Measurements from ENCODE around the gene TNFSF12.

The TNFSF12 gene

GRCh38 chr17:7579001-7579833 is 30.4 kb downstream of the TNFSF12 start, which contains the start of gene CD68:
TSS of gene CD68 (plus strand) at chr17:7579638. CDS start at chr17:7579678, 40 bp downstream.
- WGBS (ENCODE audit: extremely low coverage, insufficient coverage, insufficient read length), result no CpG with 5 or more reads among the region's 7 CpGs

GRCh38 chr17:7579834-7580603 is 31.2 kb downstream of the TNFSF12 start:
- Histone ChIP-seq H3K36me3 (ENCODE audit: control insufficient read depth in 1 of 2, insufficient read depth in 2 of 2, low read length in 2 of 2) (peaks cover 29 to 46% of the 10 kb centered on the region in 2 experiments), H3K27me3 (ENCODE audit: insufficient read depth, low read length) (no peaks in the 10 kb centered on the region), H2BK12ac (ENCODE audit: low read length) (no peak overlapping the region), H2BK120ac (ENCODE audit: insufficient read depth, low read length, poor library complexity) (no peak overlapping the region), H3K27ac (ENCODE audit: low read depth, low read length) (peak overlapping the region; percentile 4), H3K79me1 (ENCODE audit: low read length) (peaks cover 16% of the 10 kb centered on the region), H3K23ac (ENCODE audit: low read length) (no peak overlapping the region), H3K4ac (ENCODE audit: low read depth, low read length) (no peak overlapping the region), H3K4me3 (ENCODE audit: low read depth, low read length) (no peak overlapping the region), H2AFZ (ENCODE audit: insufficient read depth, low read length, poor library complexity) (no peak overlapping the region), H4K8ac (ENCODE audit: low read depth, low read length) (peak overlapping the region; percentile 15), H3K14ac (ENCODE audit: low read length) (no peak overlapping the region), H2BK5ac (ENCODE audit: low read depth, low read length, poor library complexity) (no peak overlapping the region), H4K91ac (ENCODE audit: low read depth, low read length) (no peak overlapping the region), H3K9me3 (ENCODE audit: insufficient read depth, low read depth, low read length) (peaks cover 2% of the 10 kb centered on the region), H2AK5ac (ENCODE audit: low read length) (no peak overlapping the region), H3K9ac (ENCODE audit: low read length) (no peak overlapping the region), H3K4me1 (ENCODE audit: control insufficient read depth in 1 of 2, insufficient read depth in 2 of 2, low read length in 2 of 2) (peaks cover 11 to 13% of the 10 kb centered on the region in 2 experiments), H3K18ac (ENCODE audit: low read length) (no peak overlapping the region), H3K4me2 (ENCODE audit: low read length) (no peak overlapping the region), H4K12ac (ENCODE audit: low read depth, low read length) (peak overlapping the region; percentile 9), H3K79me2 (ENCODE audit: control insufficient read depth, insufficient read depth, low read length, poor library complexity) (peaks cover 8% of the 10 kb centered on the region)
- peak in 1 of 2 donors; percentile 30 for DNase-seq
- no CpG with 5 or more reads among the region's 12 CpGs for WGBS (ENCODE audit: extremely low coverage, insufficient coverage, insufficient read length)

More at GRCh38 chr17:7579001-7579833, 30.4 kb downstream of the TNFSF12 start, which contains the start of gene CD68:
- H3K79me2 ChIP-seq (ENCODE audit: control insufficient read depth, insufficient read depth, low read length, poor library complexity), result peaks cover 6% of the 10 kb centered on the region
- H3K9me3 ChIP-seq (ENCODE audit: insufficient read depth, low read depth, low read length), result peaks cover 2% of the 10 kb centered on the region
- no peaks in the 10 kb centered on the region for H3K27me3 ChIP-seq (ENCODE audit: insufficient read depth, low read length)
- H3K4me2 ChIP-seq (ENCODE audit: low read length), result no peak within 1 kb of the TSS
- H3K9ac ChIP-seq (ENCODE audit: low read length), result no peak within 1 kb of the TSS
- no peak within 1 kb of the TSS for H2AFZ ChIP-seq (ENCODE audit: insufficient read depth, low read length, poor library complexity)
- no peak within 1 kb of the TSS for H3K23ac ChIP-seq (ENCODE audit: low read length)
- no peak within 1 kb of the TSS for H2AK5ac ChIP-seq (ENCODE audit: low read length)
- no peak within 1 kb of the TSS for H3K4me3 ChIP-seq (ENCODE audit: low read depth, low read length)
- peaks cover 9 to 15% of the 10 kb centered on the region in 2 experiments for H3K4me1 ChIP-seq (ENCODE audit: control insufficient read depth in 1 of 2, insufficient read depth in 2 of 2, low read length in 2 of 2)
- no peak within 1 kb of the TSS for H3K18ac ChIP-seq (ENCODE audit: low read length)
- H4K12ac ChIP-seq (ENCODE audit: low read depth, low read length), result peak within 1 kb of the TSS; percentile 9
- peak; percentile 88 to 93 for DNase-seq
- no peak within 1 kb of the TSS for H2BK120ac ChIP-seq (ENCODE audit: insufficient read depth, low read length, poor library complexity)
- no peak within 1 kb of the TSS for H3K4ac ChIP-seq (ENCODE audit: low read depth, low read length)
- H2BK12ac ChIP-seq (ENCODE audit: low read length), result no peak within 1 kb of the TSS
- peaks cover 12% of the 10 kb centered on the region for H3K79me1 ChIP-seq (ENCODE audit: low read length)
- H3K36me3 ChIP-seq (ENCODE audit: control insufficient read depth in 1 of 2, insufficient read depth in 2 of 2, low read length in 2 of 2), result peaks cover 34 to 54% of the 10 kb centered on the region in 2 experiments
- H4K8ac ChIP-seq (ENCODE audit: low read depth, low read length), result peak within 1 kb of the TSS; percentile 15
- no peak within 1 kb of the TSS for H3K14ac ChIP-seq (ENCODE audit: low read length)
- H4K91ac ChIP-seq (ENCODE audit: low read depth, low read length), result no peak within 1 kb of the TSS
- H3K27ac ChIP-seq (ENCODE audit: low read depth, low read length), result peak within 1 kb of the TSS; percentile 4
- H2BK5ac ChIP-seq (ENCODE audit: low read depth, low read length, poor library complexity), result no peak within 1 kb of the TSS

- peaks cover 11 to 13% of the 10 kb centered on the region in 2 experiments for H3K4me1 ChIP-seq (ENCODE audit: control insufficient read depth in 1 of 2, insufficient read depth in 2 of 2, low read length in 2 of 2)
- H3K4me3 ChIP-seq (ENCODE audit: low read depth, low read length), result no peak overlapping the region
- H3K4me2 ChIP-seq (ENCODE audit: low read length), result no peak overlapping the region
- no peak overlapping the region for H3K9ac ChIP-seq (ENCODE audit: low read length)
- no peak overlapping the region for H2BK12ac ChIP-seq (ENCODE audit: low read length)
- H3K36me3 ChIP-seq (ENCODE audit: control insufficient read depth in 1 of 2, insufficient read depth in 2 of 2, low read length in 2 of 2), result peaks cover 21 to 39% of the 10 kb centered on the region in 2 experiments
- H3K27me3 ChIP-seq (ENCODE audit: insufficient read depth, low read length), result no peaks in the 10 kb centered on the region
- H3K79me1 ChIP-seq (ENCODE audit: low read length), result peaks cover 16% of the 10 kb centered on the region
- H3K14ac ChIP-seq (ENCODE audit: low read length), result no peak overlapping the region
- H3K9me3 ChIP-seq (ENCODE audit: insufficient read depth, low read depth, low read length), result peaks cover 2% of the 10 kb centered on the region
- no peak overlapping the region for H2AFZ ChIP-seq (ENCODE audit: insufficient read depth, low read length, poor library complexity)
- no peak overlapping the region for H3K18ac ChIP-seq (ENCODE audit: low read length)
- H3K79me2 ChIP-seq (ENCODE audit: control insufficient read depth, insufficient read depth, low read length, poor library complexity), result peaks cover 8% of the 10 kb centered on the region
- H2BK120ac ChIP-seq (ENCODE audit: insufficient read depth, low read length, poor library complexity), result no peak overlapping the region
- H4K91ac ChIP-seq (ENCODE audit: low read depth, low read length), result no peak overlapping the region
- no peak overlapping the region for H3K23ac ChIP-seq (ENCODE audit: low read length)
- no peak overlapping the region for H2BK5ac ChIP-seq (ENCODE audit: low read depth, low read length, poor library complexity)
- no CpG with 5 or more reads among the region's 23 CpGs for WGBS (ENCODE audit: extremely low coverage, insufficient coverage, insufficient read length)
- no peak overlapping the region for H3K4ac ChIP-seq (ENCODE audit: low read depth, low read length)
- no peak for DNase-seq
- no peak overlapping the region for H4K8ac ChIP-seq (ENCODE audit: low read depth, low read length)
- H2AK5ac ChIP-seq (ENCODE audit: low read length), result no peak overlapping the region
- H3K27ac ChIP-seq (ENCODE audit: low read depth, low read length), result no peak overlapping the region
- no peak overlapping the region for H4K12ac ChIP-seq (ENCODE audit: low read depth, low read length)
Observed at GRCh38 chr17:7580604-7581575, 32.0 kb downstream of the TNFSF12 start.
